Suppressor macrophage (primary cell): ENCODE results near the gene PLA2G4C.

Source experiments
- DNase-seq, 4 experiments: peaks; one replicate each; pipeline ENCODE4 v3.0.0-alpha.2; 2020 to 2022
- total RNA-seq, 17 experiments: gene quantifications; one replicate each; lab custom pipeline; 2026; ENCODE audit warnings: mixed read lengths in 6 of 17, inconsistent platforms in 3 of 17; lab: John Stamatoyannopoulos, UW

PLA2G4C gene
- 19.0 to 104 (median 38.0) reads per million in 17 experiments for total RNA-seq

- DNase-seq: peak; percentile 96 to 99 (median 98)
Measured at GRCh38 chr19:48110350-48110966, at the start of gene PLA2G4C. Gene PLA2G4C, minus strand, starts transcription at chr19:48110817. Its CDS starts 4,288 bp downstream, at chr19:48106529.

GRCh38 chr19:48158210-48158790 is 47.7 kb upstream of the PLA2G4C start:
- no peak for DNase-seq

- no peak for DNase-seq
Measured at GRCh38 chr19:48154003-48154402, 43.4 kb upstream of the PLA2G4C start.

- DNase-seq: peak; percentile 69 to 85 (median 75)
Measured at GRCh38 chr19:48152551-48152950, 41.9 kb upstream of the PLA2G4C start.

- DNase-seq: no peak
Measured at GRCh38 chr19:48149430-48149829, 38.8 kb upstream of the PLA2G4C start.

- no peak for DNase-seq
Measured at GRCh38 chr19:48148576-48148975, 38.0 kb upstream of the PLA2G4C start.

GRCh38 chr19:48147597-48148175 is 37.1 kb upstream of the PLA2G4C start:
- DNase-seq: peak in 3 of 4 experiments; percentile 22 to 27 (median 26)

GRCh38 chr19:48139053-48139452 is 28.4 kb upstream of the PLA2G4C start:
- no peak for DNase-seq

GRCh38 chr19:48137411-48137810 is 26.8 kb upstream of the PLA2G4C start:
- DNase-seq: no peak

GRCh38 chr19:48136547-48136946 is 25.9 kb upstream of the PLA2G4C start:
- DNase-seq: no peak

- peak in 3 of 4 experiments; percentile 26 to 37 (median 26) for DNase-seq
Measured at GRCh38 chr19:48135411-48135810, 24.8 kb upstream of the PLA2G4C start.

GRCh38 chr19:48133094-48133493 is 22.5 kb upstream of the PLA2G4C start:
- no peak for DNase-seq

- DNase-seq: no peak
Measured at GRCh38 chr19:48127561-48127960, 16.9 kb upstream of the PLA2G4C start.

GRCh38 chr19:48123907-48124651 is 13.5 kb upstream of the PLA2G4C start:
- peak; percentile 37 to 64 (median 52) for DNase-seq

GRCh38 chr19:48122421-48122820 is 11.8 kb upstream of the PLA2G4C start:
- DNase-seq: no peak

GRCh38 chr19:48121909-48122371 is 11.3 kb upstream of the PLA2G4C start:
- peak in 3 of 4 experiments; percentile 31 to 49 (median 31) for DNase-seq

GRCh38 chr19:48121066-48121465 is 10.4 kb upstream of the PLA2G4C start:
- no peak for DNase-seq

- DNase-seq: no peak
Measured at GRCh38 chr19:48120505-48120904, 9.9 kb upstream of the PLA2G4C start.

GRCh38 chr19:48118131-48118517 is 7.5 kb upstream of the PLA2G4C start:
- peak in 3 of 4 experiments; percentile 11 to 41 (median 21) for DNase-seq

- DNase-seq: no peak
Measured at GRCh38 chr19:48117515-48118130, 7.0 kb upstream of the PLA2G4C start.

- peak in 3 of 4 experiments; percentile 24 to 50 (median 33) for DNase-seq
Measured at GRCh38 chr19:48113190-48113917, 2.7 kb upstream of the PLA2G4C start.

- no peak for DNase-seq
Measured at GRCh38 chr19:48111280-48111679, 663 bp upstream of the PLA2G4C start.
